H9 (cell line): ENCODE results near the gene PLCB1. TPM values are rescaled to one million over a fixed set of nuclear protein-coding genes. Genes with fewer than 3 reads are reported as not detected.

Experiments
- DNase-seq: peaks from one replicate; pipeline ENCODE4 v3.0.0-alpha.2; 2017
- H2AFZ ChIP-seq: one replicate; pipeline ENCODE4 v1.6.1; 2013; ENCODE audit warnings: mild to moderate bottlenecking, low read length, control low read depth, moderate library complexity
- H2AK5ac ChIP-seq: 2 replicates; pipeline ENCODE4 v1.6.1; 2013; ENCODE audit warnings: low read length, control low read depth, mixed read lengths; ENCODE audit not compliant: insufficient read length
- H2BK120ac ChIP-seq: one replicate; pipeline ENCODE4 v1.6.1; 2013; ENCODE audit warnings: low read depth, mild to moderate bottlenecking, low read length, control low read depth, inconsistent platforms; ENCODE audit not compliant: poor library complexity, severe bottlenecking
- H2BK12ac ChIP-seq: 2 replicates; pipeline ENCODE4 v1.6.1; 2013; ENCODE audit warnings: low read length, control low read depth, mixed read lengths, low read depth; ENCODE audit not compliant: insufficient read length
- H2BK15ac ChIP-seq: 2 replicates; pipeline ENCODE4 v1.6.1; 2013; ENCODE audit warnings: low read depth, low read length, control low read depth
- H2BK20ac ChIP-seq: one replicate; pipeline ENCODE4 v1.6.1; 2013; ENCODE audit warnings: low read depth, mild to moderate bottlenecking, low read length, control low read depth, inconsistent platforms; ENCODE audit not compliant: poor library complexity, severe bottlenecking
- H2BK5ac ChIP-seq: 2 replicates; pipeline ENCODE4 v1.6.1; 2013; ENCODE audit warnings: low read length, control low read depth, mixed read lengths; ENCODE audit not compliant: insufficient read length
- H3K14ac ChIP-seq: 2 replicates; pipeline ENCODE4 v1.6.1; 2013; ENCODE audit warnings: low read length, control low read depth; ENCODE audit not compliant: insufficient read depth
- H3K18ac ChIP-seq: 2 replicates; pipeline ENCODE4 v1.6.1; 2013; ENCODE audit warnings: low read depth, mild to moderate bottlenecking, mixed read lengths, low read length, control low read depth; ENCODE audit not compliant: insufficient read length
- H3K23ac ChIP-seq: 2 replicates; pipeline ENCODE4 v1.6.1; 2013; ENCODE audit warnings: low read length, control low read depth, mixed read lengths, low read depth; ENCODE audit not compliant: insufficient read length
- H3K23me2 ChIP-seq: 2 replicates; pipeline ENCODE4 v1.6.1; 2013; ENCODE audit warnings: low read depth, mild to moderate bottlenecking, mixed read lengths, low read length, control low read depth; ENCODE audit not compliant: insufficient read length, poor library complexity, severe bottlenecking
- H3K27ac ChIP-seq: 2 replicates; pipeline ENCODE4 v1.5.1; 2013; ENCODE audit warnings: low read length, control low read depth, mixed read lengths, low read depth; ENCODE audit not compliant: insufficient read length
- H3K27me3 ChIP-seq: 2 replicates; pipeline ENCODE4 v1.6.1; 2013; ENCODE audit warnings: low read length, control low read depth, inconsistent platforms; ENCODE audit not compliant: insufficient read depth
- H3K4ac ChIP-seq: 2 replicates; pipeline ENCODE4 v1.6.1; 2013; ENCODE audit warnings: low read depth, mild to moderate bottlenecking, control low read depth, inconsistent platforms, low read length, moderate library complexity
- H3K4me1 ChIP-seq: 2 replicates; pipeline ENCODE4 v1.6.1; 2013; ENCODE audit warnings: low read length, control low read depth, inconsistent platforms; ENCODE audit not compliant: insufficient read depth
- H3K4me2 ChIP-seq: 2 replicates; pipeline ENCODE4 v1.6.1; 2013; ENCODE audit warnings: low read length, control low read depth, mixed read lengths; ENCODE audit not compliant: insufficient read length, insufficient read depth
- H3K56ac ChIP-seq: 2 replicates; pipeline ENCODE4 v1.6.1; 2013; ENCODE audit warnings: low read depth, mild to moderate bottlenecking, mixed read lengths, low read length, control low read depth; ENCODE audit not compliant: insufficient read length
- H3K79me1 ChIP-seq: 2 replicates; pipeline ENCODE4 v1.6.1; 2013; ENCODE audit warnings: low read depth, mild to moderate bottlenecking, moderate library complexity, low read length, control low read depth, inconsistent platforms; ENCODE audit not compliant: insufficient read depth, poor library complexity, severe bottlenecking
- H3K79me2 ChIP-seq: 2 replicates; pipeline ENCODE4 v1.6.1; 2013; ENCODE audit warnings: low read length, control low read depth, inconsistent platforms; ENCODE audit not compliant: insufficient read depth
- H3K9ac ChIP-seq: 2 replicates; pipeline ENCODE4 v1.6.1; 2013; ENCODE audit warnings: low read length, control low read depth, mixed read lengths; ENCODE audit not compliant: insufficient read length; ENCODE audit errors: extremely low read depth
- H3K9me3 ChIP-seq: one replicate; pipeline ENCODE4 v1.6.1; 2013; ENCODE audit warnings: low read depth, low read length, inconsistent platforms; ENCODE audit not compliant: control insufficient read depth
- H3T11ph ChIP-seq: one replicate; pipeline ENCODE4 v1.6.1; 2013; ENCODE audit warnings: mild to moderate bottlenecking, low read length, control low read depth, inconsistent platforms
- H4K20me1 ChIP-seq: one replicate; pipeline ENCODE4 v1.6.1; 2013; ENCODE audit not compliant: control insufficient read depth, insufficient read length, insufficient read depth
- H4K5ac ChIP-seq: 2 replicates; pipeline ENCODE4 v1.6.1; 2013; ENCODE audit warnings: low read depth, mild to moderate bottlenecking, mixed read lengths, low read length, control low read depth; ENCODE audit not compliant: insufficient read length
- H4K8ac ChIP-seq: replicated peaks from 2 replicates; pipeline ENCODE4 v1.6.1; 2013; ENCODE audit warnings: low read length, control low read depth, mixed read lengths, low read depth; ENCODE audit not compliant: insufficient read length
- H4K91ac ChIP-seq: 2 replicates; pipeline ENCODE4 v1.6.1; 2013; ENCODE audit warnings: low read depth, mild to moderate bottlenecking, moderate library complexity, mixed read lengths, low read length, control low read depth; ENCODE audit not compliant: insufficient read length
- H3K27ac Mint-ChIP-seq, 3 experiments: 2 replicates in 2 of 3; 3 replicates in 1 of 3; pipeline ENCODE4 v1.8.0; 2020 to 2021; ENCODE audit warnings: mixed read lengths in 3 of 3, mild to moderate bottlenecking in 1 of 3, moderate library complexity in 1 of 3
- H3K27me3 Mint-ChIP-seq: 2 replicates; pipeline ENCODE4 v1.8.0; 2021; ENCODE audit warnings: low read depth, mild to moderate bottlenecking, moderate library complexity, mixed read lengths
- H3K36me3 Mint-ChIP-seq, 3 experiments: 2 replicates in 2 of 3; 3 replicates in 1 of 3; pipeline ENCODE4 v1.8.0; 2020 to 2021; ENCODE audit warnings: low read depth in 3 of 3, mixed read lengths in 3 of 3; ENCODE audit not compliant: insufficient read depth in 1 of 3
- H3K4me1 Mint-ChIP-seq, 2 experiments: 2 replicates each; pipeline ENCODE4 v1.8.0; 2020; ENCODE audit warnings: mixed read lengths in 2 of 2
- H3K4me3 Mint-ChIP-seq, 2 experiments: 2 replicates in 1 of 2; 3 replicates in 1 of 2; pipeline ENCODE4 v1.8.0; 2020 to 2021; ENCODE audit warnings: mild to moderate bottlenecking in 2 of 2, mixed read lengths in 2 of 2, moderate library complexity in 1 of 2
- H3K9me3 Mint-ChIP-seq, 2 experiments: 2 replicates in 1 of 2; 3 replicates in 1 of 2; pipeline ENCODE4 v1.8.0; 2020; ENCODE audit warnings: mild to moderate bottlenecking in 2 of 2, mixed read lengths in 2 of 2, moderate library complexity in 1 of 2
- WGBS: extraction: QIAGEN DNeasy Blood & Tissue Kit; methylation state at CpG from one replicate; pipeline ENCODE4 v1.1.7; 2013; ENCODE audit warnings: missing lambda C conversion rate, low lambda C conversion rate, mixed read lengths; ENCODE audit not compliant: insufficient read length; ENCODE audit errors: extremely low coverage; 5-methylcytosine and 5-hydroxymethylcytosine counted together
- total RNA-seq: library from RNA; stranded (reverse); gene quantifications from 2 replicates; pipeline ENCODE4 v1.2.1, GENCODE V29; 2021
- TF ChIP-seq, protein P1 (sequence below): fragments of 200-600 bp; sonication (generic); conservative IDR thresholded peaks from 3 replicates; pipeline ENCODE4 v1.8.0; 2021; ENCODE audit warnings: antibody characterized with exemption, mild to moderate bottlenecking

PLCB1 gene
- total RNA-seq, 1 experiment from 2014 or later: 11.5 TPM

DNA sequence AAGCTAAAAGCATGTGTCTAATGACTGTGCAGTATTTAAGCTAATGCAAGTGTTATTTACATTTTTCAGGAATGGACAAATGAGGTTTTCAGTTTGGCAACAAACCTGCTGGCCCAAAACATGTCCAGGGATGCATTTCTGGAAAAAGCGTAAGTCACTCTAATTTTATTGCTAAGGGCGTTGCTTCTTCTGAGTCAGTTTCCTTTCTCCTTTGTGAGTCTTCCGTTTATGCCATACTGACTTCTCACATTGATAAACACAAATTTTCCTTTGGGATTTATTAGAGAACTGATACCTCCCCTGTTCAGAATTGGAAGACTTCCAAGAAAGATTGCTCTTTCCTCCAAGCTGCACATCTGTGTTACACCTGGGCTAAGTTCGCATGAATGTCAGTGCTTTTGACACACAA, 514.0 kb downstream of the PLCB1 start:
- Histone ChIP-seq H2BK120ac (no peak overlapping the region), H3K4ac (no peak overlapping the region), H3K56ac (no peak overlapping the region), H3K4me1 (no peaks in the 10 kb centered on the region), H3K79me1 (no peaks in the 10 kb centered on the region), H3K14ac (no peak overlapping the region), H3K23ac (no peak overlapping the region), H4K91ac (no peak overlapping the region), H4K5ac (no peak overlapping the region), H4K8ac (no peak overlapping the region), H3K18ac (no peak overlapping the region), H2AK5ac (no peak overlapping the region), H4K20me1 (no peaks in the 10 kb centered on the region), H3K27ac (no peak overlapping the region), H2BK20ac (no peak overlapping the region), H3K23me2 (no peaks in the 10 kb centered on the region), H3T11ph (no peak overlapping the region), H2AFZ (no peak overlapping the region), H2BK5ac (no peak overlapping the region), H2BK12ac (no peak overlapping the region), H3K27me3 (no peaks in the 10 kb centered on the region), H3K9me3 (no peaks in the 10 kb centered on the region), H3K79me2 (no peaks in the 10 kb centered on the region), H3K4me2 (no peak overlapping the region), H2BK15ac (no peak overlapping the region), H3K9ac (no peak overlapping the region)
- Mint-ChIP-seq H3K36me3 (peaks cover 4 to 25% (median 23%) of the 10 kb centered on the region in 3 experiments; a peak in 5 of 7 replicates), H3K4me1 (peaks cover 3% of the 10 kb centered on the region in 2 experiments; a peak in 1 of 4 replicates), H3K27me3 (no peaks in the 10 kb centered on the region; the same call in 1 of the 2 replicates), H3K4me3 (no peak overlapping the region), H3K27ac (no peak overlapping the region), H3K9me3 (peaks cover 3 to 8% of the 10 kb centered on the region in 2 experiments; a peak in 4 of 5 replicates)
- no peak for DNase-seq
- TF ChIP-seq, protein P1, sequence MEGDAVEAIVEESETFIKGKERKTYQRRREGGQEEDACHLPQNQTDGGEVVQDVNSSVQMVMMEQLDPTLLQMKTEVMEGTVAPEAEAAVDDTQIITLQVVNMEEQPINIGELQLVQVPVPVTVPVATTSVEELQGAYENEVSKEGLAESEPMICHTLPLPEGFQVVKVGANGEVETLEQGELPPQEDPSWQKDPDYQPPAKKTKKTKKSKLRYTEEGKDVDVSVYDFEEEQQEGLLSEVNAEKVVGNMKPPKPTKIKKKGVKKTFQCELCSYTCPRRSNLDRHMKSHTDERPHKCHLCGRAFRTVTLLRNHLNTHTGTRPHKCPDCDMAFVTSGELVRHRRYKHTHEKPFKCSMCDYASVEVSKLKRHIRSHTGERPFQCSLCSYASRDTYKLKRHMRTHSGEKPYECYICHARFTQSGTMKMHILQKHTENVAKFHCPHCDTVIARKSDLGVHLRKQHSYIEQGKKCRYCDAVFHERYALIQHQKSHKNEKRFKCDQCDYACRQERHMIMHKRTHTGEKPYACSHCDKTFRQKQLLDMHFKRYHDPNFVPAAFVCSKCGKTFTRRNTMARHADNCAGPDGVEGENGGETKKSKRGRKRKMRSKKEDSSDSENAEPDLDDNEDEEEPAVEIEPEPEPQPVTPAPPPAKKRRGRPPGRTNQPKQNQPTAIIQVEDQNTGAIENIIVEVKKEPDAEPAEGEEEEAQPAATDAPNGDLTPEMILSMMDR: no peak
- no CpG with 5 or more reads among the region's 4 CpGs for WGBS
